ENCODE measurements around the gene SLC5A1. TPM values are rescaled to one million over a fixed set of nuclear protein-coding genes. Genes with fewer than 3 reads are reported as not detected.

The SLC5A1 gene
- polyA plus RNA-seq, 3 donors = not detected

- Mint-ChIP-seq H3K27ac (peak overlapping the region in 1 of 7 donors; percentile 65), H3K27me3 (ENCODE audit: low read depth in 3 of 3) (peaks cover 36 to 62% (median 43%) of the 10 kb centered on the region in 3 donors), H3K4me1 (no peaks in the 10 kb centered on the region), H3K9me3 (no peaks in the 10 kb centered on the region), H3K36me3 (no peaks in the 10 kb centered on the region), H3K4me3 (peak overlapping the region in 1 of 2 donors; percentile 32)
- intact Hi-C loops (cut with micrococcal nuclease) = no loop called here
- WGBS (ENCODE audit: insufficient coverage) = 54% methylated on average over 7 of the region's 9 CpGs
- Histone ChIP-seq H3K9me3 (replicated peaks in 1 of 2; ENCODE audit: control insufficient read depth in 1 of 2, insufficient read depth in 1 of 2, low read length in 2 of 2) (peaks cover 0 to 6% of the 10 kb centered on the region in 2 donors), H3K4me2 (replicated peaks; ENCODE audit: extremely low read depth, low read length, poor library complexity, severe bottlenecking) (no peak overlapping the region), H3K79me2 (ENCODE audit: insufficient read depth, low read length) (no peaks in the 10 kb centered on the region), H3K27ac (ENCODE audit: low read depth in 1 of 2, low read length in 2 of 2) (no peak overlapping the region), H3K4me3 (replicated peaks in 1 of 3; ENCODE audit: low read depth in 2 of 3, low read length in 3 of 3) (no peak overlapping the region), H4K20me1 (ENCODE audit: insufficient read depth, low read length) (no peaks in the 10 kb centered on the region), H3K27me3 (ENCODE audit: control insufficient read depth in 2 of 2, insufficient read depth in 2 of 2, low read length in 2 of 2) (peaks cover 25 to 38% of the 10 kb centered on the region in 2 donors), H2AFZ (ENCODE audit: insufficient read depth, low read depth, low read length, poor library complexity, severe bottlenecking) (no peak overlapping the region), H3K4me1 (ENCODE audit: control insufficient read depth in 1 of 2, insufficient read depth in 2 of 2, low read length in 2 of 2) (no peaks in the 10 kb centered on the region), H3K36me3 (replicated peaks in 1 of 2; ENCODE audit: control insufficient read depth in 1 of 2, insufficient read depth in 2 of 2, low read length in 2 of 2) (no peaks in the 10 kb centered on the region), H3K9ac (ENCODE audit: insufficient read depth, low read length, poor library complexity, severe bottlenecking) (no peak overlapping the region)
- DNase-seq = no peak
- TF ChIP-seq, protein P1, sequence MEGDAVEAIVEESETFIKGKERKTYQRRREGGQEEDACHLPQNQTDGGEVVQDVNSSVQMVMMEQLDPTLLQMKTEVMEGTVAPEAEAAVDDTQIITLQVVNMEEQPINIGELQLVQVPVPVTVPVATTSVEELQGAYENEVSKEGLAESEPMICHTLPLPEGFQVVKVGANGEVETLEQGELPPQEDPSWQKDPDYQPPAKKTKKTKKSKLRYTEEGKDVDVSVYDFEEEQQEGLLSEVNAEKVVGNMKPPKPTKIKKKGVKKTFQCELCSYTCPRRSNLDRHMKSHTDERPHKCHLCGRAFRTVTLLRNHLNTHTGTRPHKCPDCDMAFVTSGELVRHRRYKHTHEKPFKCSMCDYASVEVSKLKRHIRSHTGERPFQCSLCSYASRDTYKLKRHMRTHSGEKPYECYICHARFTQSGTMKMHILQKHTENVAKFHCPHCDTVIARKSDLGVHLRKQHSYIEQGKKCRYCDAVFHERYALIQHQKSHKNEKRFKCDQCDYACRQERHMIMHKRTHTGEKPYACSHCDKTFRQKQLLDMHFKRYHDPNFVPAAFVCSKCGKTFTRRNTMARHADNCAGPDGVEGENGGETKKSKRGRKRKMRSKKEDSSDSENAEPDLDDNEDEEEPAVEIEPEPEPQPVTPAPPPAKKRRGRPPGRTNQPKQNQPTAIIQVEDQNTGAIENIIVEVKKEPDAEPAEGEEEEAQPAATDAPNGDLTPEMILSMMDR (IDR thresholded peaks at IDR 0.05) = no peak
Observed at GRCh38 chr22:32043391-32043790, 330 bp downstream of the SLC5A1 start.

DNA sequence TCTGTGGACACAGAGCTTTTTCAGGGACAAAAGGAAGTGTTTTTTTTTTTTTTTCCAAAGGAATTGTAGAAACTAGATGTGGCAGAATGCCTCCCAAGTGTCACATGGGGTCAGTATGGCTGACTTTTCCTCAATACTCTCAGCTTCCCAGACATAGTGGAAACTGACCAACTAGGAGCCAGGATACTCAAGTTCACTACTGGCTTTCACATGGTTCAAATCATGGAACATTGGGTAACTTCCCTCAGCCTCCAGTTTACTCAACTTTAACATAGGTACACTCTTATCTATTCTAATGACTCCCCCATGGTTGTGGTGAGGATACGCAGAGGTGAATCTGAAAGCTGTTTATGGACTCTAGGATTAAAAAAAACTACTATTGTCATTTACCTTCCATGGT, 1.4 kb downstream of the SLC5A1 start:
- Mint-ChIP-seq H3K36me3 (no peaks in the 10 kb centered on the region), H3K4me1 (no peaks in the 10 kb centered on the region), H3K27ac (no peak overlapping the region), H3K4me3 (no peak overlapping the region), H3K9me3 (no peaks in the 10 kb centered on the region), H3K27me3 (ENCODE audit: low read depth in 3 of 3) (peaks cover 35 to 62% (median 43%) of the 10 kb centered on the region in 3 donors)
- Histone ChIP-seq H3K4me3 (replicated peaks in 1 of 3; ENCODE audit: low read depth in 2 of 3, low read length in 3 of 3) (no peak overlapping the region), H4K20me1 (ENCODE audit: insufficient read depth, low read length) (no peaks in the 10 kb centered on the region), H3K27ac (ENCODE audit: low read depth in 1 of 2, low read length in 2 of 2) (no peak overlapping the region), H3K4me2 (replicated peaks; ENCODE audit: extremely low read depth, low read length, poor library complexity, severe bottlenecking) (no peak overlapping the region), H3K27me3 (ENCODE audit: control insufficient read depth in 2 of 2, insufficient read depth in 2 of 2, low read length in 2 of 2) (peaks cover 25 to 38% of the 10 kb centered on the region in 2 donors), H3K36me3 (replicated peaks in 1 of 2; ENCODE audit: control insufficient read depth in 1 of 2, insufficient read depth in 2 of 2, low read length in 2 of 2) (no peaks in the 10 kb centered on the region), H3K9ac (ENCODE audit: insufficient read depth, low read length, poor library complexity, severe bottlenecking) (no peak overlapping the region), H3K4me1 (ENCODE audit: control insufficient read depth in 1 of 2, insufficient read depth in 2 of 2, low read length in 2 of 2) (no peaks in the 10 kb centered on the region), H3K79me2 (ENCODE audit: insufficient read depth, low read length) (no peaks in the 10 kb centered on the region), H2AFZ (ENCODE audit: insufficient read depth, low read depth, low read length, poor library complexity, severe bottlenecking) (no peak overlapping the region), H3K9me3 (replicated peaks in 1 of 2; ENCODE audit: control insufficient read depth in 1 of 2, insufficient read depth in 1 of 2, low read length in 2 of 2) (peaks cover 0 to 6% of the 10 kb centered on the region in 2 donors)
- intact Hi-C loops (cut with micrococcal nuclease) = no loop called here
- no CpG with 5 or more reads among the region's 1 CpG for WGBS (ENCODE audit: insufficient coverage)
- DNase-seq = no peak
- TF ChIP-seq, protein P1 (IDR thresholded peaks at IDR 0.05) = no peak

Data from CD14-positive monocyte (primary cell).